Measurements from ENCODE around the gene C15orf40.

C15orf40 gene

DNA sequence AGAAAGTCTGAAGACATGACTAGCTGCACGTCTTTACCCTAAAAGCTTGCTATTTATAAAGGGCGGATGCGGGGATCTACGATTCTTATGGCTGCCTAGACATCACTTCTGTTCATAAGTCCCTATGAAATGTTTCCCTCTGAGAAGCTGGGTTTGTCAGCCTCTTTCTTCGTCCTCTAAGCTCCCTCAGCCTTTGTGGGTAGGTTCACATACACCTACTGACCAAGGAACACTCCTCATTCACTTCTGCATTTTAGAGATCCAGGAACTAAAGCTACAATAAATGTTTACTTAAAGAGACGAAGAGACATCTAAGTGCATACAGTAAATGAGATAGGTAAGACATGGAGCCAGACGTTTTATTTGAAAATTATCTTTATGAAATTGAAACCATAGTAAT lies 42.1 kb downstream of the C15orf40 start:
- no peaks in the 10 kb centered on the region for H3K9me3 Mint-ChIP-seq
- H3K27ac Mint-ChIP-seq = no peak overlapping the region
- no peak overlapping the region for H3K4me3 Mint-ChIP-seq
- H3K27me3 Mint-ChIP-seq (ENCODE audit: low read depth) = no peaks in the 10 kb centered on the region
- H3K4me1 Mint-ChIP-seq = peaks cover 16% of the 10 kb centered on the region
- TF ChIP-seq, protein P1, sequence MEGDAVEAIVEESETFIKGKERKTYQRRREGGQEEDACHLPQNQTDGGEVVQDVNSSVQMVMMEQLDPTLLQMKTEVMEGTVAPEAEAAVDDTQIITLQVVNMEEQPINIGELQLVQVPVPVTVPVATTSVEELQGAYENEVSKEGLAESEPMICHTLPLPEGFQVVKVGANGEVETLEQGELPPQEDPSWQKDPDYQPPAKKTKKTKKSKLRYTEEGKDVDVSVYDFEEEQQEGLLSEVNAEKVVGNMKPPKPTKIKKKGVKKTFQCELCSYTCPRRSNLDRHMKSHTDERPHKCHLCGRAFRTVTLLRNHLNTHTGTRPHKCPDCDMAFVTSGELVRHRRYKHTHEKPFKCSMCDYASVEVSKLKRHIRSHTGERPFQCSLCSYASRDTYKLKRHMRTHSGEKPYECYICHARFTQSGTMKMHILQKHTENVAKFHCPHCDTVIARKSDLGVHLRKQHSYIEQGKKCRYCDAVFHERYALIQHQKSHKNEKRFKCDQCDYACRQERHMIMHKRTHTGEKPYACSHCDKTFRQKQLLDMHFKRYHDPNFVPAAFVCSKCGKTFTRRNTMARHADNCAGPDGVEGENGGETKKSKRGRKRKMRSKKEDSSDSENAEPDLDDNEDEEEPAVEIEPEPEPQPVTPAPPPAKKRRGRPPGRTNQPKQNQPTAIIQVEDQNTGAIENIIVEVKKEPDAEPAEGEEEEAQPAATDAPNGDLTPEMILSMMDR (IDR thresholded peaks at IDR 0.05; ENCODE audit: unreplicated experiment in 3 of 3) = no peak
- no peaks in the 10 kb centered on the region for H3K36me3 Mint-ChIP-seq (ENCODE audit: low read depth)

DNA sequence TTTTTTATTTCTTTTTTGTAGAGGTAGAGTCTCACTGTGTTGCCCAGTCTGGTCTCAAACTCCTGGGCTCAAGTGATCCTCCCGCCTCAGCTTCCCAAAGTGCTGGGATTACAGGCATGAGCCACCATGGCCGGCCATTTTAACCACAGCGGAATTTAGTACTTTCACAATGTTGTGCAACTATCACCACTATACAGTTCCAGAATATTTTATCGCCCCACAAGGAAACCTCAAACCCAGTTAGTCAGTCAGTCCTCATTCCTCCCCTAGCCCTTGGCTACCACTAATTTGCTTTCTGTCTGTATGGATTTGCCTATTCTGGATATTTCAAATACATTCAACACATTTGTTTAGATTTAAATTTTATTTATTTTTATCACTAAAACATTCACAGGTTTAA lies 43.4 kb downstream of the C15orf40 start:
- TF ChIP-seq, protein P1 (IDR thresholded peaks at IDR 0.05; ENCODE audit: unreplicated experiment in 3 of 3) = no peak
- Mint-ChIP-seq H3K36me3 (ENCODE audit: low read depth) (no peaks in the 10 kb centered on the region), H3K4me3 (no peak overlapping the region), H3K9me3 (no peaks in the 10 kb centered on the region), H3K27ac (no peak overlapping the region), H3K27me3 (ENCODE audit: low read depth) (no peaks in the 10 kb centered on the region), H3K4me1 (peaks cover 16% of the 10 kb centered on the region)

DNA sequence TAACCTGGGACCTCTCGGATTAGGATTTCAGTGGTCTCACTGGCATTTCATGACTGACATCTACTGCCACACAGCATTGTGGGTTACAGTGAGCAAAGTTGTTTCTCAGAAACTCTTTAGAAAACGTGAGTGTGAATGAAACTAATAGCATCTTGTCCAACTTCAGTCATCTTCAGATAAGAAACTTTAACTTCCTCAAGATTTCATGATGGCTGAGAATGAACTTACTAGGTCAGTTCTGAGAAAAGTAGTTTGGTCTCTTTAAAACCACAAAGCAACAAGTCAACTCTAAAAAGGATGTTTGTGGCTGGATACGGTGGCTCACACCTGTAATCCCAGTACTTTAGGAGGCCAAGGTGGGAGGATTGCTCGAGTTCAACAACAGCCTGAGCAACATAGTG lies 44.8 kb downstream of the C15orf40 start:
- Mint-ChIP-seq H3K4me1 (peaks cover 16% of the 10 kb centered on the region), H3K4me3 (no peak overlapping the region), H3K9me3 (no peaks in the 10 kb centered on the region), H3K27me3 (ENCODE audit: low read depth) (no peaks in the 10 kb centered on the region), H3K27ac (no peak overlapping the region), H3K36me3 (ENCODE audit: low read depth) (no peaks in the 10 kb centered on the region)
- TF ChIP-seq, protein P1 (IDR thresholded peaks at IDR 0.05; ENCODE audit: unreplicated experiment in 3 of 3) = no peak

DNA sequence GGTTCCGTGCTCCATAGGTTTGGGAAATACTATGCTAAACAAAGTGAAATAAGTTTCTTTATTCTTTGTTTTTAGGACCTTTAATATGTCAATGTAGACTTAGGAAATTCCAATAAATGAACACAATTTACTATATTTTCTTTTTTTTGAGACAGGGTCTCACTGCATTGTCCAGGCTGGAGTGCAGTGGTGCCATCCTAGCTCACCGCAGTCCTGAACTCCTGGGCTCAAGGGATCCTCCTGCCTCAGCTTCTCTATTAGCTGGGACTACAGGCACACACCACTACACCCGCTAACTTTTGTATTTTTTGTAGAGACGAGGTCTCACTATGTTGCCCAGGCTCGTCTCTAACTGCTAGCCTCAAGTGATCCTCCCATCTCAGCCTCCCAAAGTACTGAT lies 46.5 kb downstream of the C15orf40 start:
- H3K9me3 Mint-ChIP-seq = no peaks in the 10 kb centered on the region
- H3K4me1 Mint-ChIP-seq = peaks cover 2% of the 10 kb centered on the region

DNA sequence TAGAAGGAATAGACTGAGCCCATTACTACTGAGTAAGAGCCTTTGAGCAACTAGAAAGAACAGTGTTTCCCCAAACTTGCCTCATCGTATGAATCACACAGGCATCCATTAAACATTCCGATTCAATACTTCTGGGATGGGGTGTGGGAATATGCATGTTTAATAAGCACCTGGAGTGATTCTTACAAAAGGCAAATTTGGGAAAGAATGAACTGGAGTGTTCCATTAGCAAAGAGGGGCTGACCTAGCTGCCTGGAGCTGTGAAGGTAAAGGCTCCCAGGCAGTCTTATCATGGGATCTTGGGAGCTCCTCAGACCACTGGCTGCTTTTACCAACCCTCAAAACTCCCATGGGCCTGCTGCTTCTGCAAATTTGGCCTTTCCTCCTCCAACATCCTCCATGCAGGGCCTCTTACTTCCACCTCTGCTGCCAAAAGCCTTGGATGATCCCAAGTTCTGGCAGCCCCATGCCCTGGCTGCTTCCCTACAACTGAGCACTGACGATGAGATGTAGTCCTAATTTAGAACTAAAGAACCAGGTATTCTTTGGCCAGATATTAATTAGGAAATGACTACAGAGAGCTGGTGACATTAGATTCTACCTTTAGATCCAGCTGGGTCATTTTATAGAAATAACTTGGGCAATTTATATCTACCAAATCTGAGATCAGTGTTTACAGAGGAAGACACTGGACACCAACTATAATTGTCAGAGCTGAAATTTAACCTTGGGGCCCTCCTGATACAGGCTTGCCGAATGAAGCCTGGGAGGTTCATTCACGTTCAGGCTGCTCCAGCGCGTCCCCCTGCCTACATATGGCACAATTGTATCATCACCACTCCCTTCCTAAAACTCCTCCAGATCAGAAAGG lies 47.7 kb downstream of the C15orf40 start:
- Mint-ChIP-seq H3K9me3 (no peaks in the 10 kb centered on the region), H3K4me1 (no peaks in the 10 kb centered on the region), H3K27ac (no peak overlapping the region), H3K36me3 (ENCODE audit: low read depth) (no peaks in the 10 kb centered on the region), H3K27me3 (ENCODE audit: low read depth) (no peaks in the 10 kb centered on the region), H3K4me3 (no peak overlapping the region)
- TF ChIP-seq, protein P1 (IDR thresholded peaks at IDR 0.05; ENCODE audit: unreplicated experiment in 3 of 3) = no peak

More for the DNA sequence above, 46.5 kb downstream of the C15orf40 start:
- no peak overlapping the region for H3K4me3 Mint-ChIP-seq
- no peak overlapping the region for H3K27ac Mint-ChIP-seq
- H3K36me3 Mint-ChIP-seq (ENCODE audit: low read depth) = no peaks in the 10 kb centered on the region
- no peaks in the 10 kb centered on the region for H3K27me3 Mint-ChIP-seq (ENCODE audit: low read depth)
- TF ChIP-seq, protein P1 (IDR thresholded peaks at IDR 0.05; ENCODE audit: unreplicated experiment in 3 of 3) = no peak

DNA sequence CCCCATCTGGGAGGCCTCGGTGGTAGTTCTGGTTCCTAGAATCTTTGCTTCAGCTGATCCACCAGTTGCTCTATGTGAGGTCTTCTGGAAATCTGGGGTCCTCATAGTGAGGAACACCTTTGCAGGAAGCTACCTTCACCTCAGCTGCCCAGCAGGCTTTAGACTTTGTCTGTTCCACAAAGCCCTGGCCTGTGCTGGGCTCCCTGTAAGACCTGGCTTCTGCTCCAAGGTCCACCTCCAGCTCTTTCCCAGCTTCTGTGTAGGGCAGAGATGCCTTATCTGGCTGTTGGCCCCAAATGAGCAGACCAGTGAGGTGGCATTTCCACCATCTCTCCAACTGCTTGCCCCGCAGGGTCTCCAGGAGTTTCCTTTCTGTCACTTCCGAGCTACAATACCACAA lies 50.7 kb downstream of the C15orf40 start:
- H3K4me3 Mint-ChIP-seq = no peak overlapping the region
- H3K27me3 Mint-ChIP-seq (ENCODE audit: low read depth) = no peaks in the 10 kb centered on the region
- TF ChIP-seq, protein P1 (IDR thresholded peaks at IDR 0.05; ENCODE audit: unreplicated experiment in 3 of 3) = no peak
- H3K4me1 Mint-ChIP-seq = no peaks in the 10 kb centered on the region
- no peak overlapping the region for H3K27ac Mint-ChIP-seq
- peaks cover 5% of the 10 kb centered on the region for H3K36me3 Mint-ChIP-seq (ENCODE audit: low read depth)
- H3K9me3 Mint-ChIP-seq = no peaks in the 10 kb centered on the region
